OCI-M2 (cell line): Measurements from ENCODE around the gene ADAD2.
"Not testable (repeated sequence)": the region's sequence is repeated elsewhere in the genome, so short reads cannot be mapped to it uniquely, and the experiment has no call there.

ENCODE experiments used
- DNase-seq: peaks from one replicate; lab custom pipeline; 2025; ENCODE audit not compliant: unreplicated experiment; lab: John Stamatoyannopoulos, UW

The ADAD2 gene

GRCh38 chr16:84195201-84196093 lies 4.5 kb downstream of the ADAD2 start:
- no peak for DNase-seq

DNA sequence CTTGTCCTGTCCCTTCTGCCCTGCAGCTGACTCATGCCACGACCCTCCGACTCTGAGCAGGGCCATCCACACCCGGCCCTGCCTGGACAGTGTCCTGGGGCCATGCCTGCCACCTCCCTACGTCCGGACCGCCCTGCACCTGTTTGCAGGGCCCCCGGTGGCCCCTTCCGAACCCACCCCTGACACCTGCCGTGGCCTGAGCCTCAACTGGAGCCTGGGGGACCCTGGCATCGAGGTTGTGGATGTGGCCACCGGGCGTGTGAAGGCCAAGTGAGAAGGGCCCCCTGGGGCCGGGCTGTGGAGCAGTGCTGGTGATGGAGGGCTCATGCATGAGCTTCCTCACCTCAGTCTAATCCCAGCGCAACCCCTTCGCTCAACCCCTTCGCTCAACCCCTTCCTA lies 5.1 kb downstream of the ADAD2 start:
- DNase-seq: no peak

DNA sequence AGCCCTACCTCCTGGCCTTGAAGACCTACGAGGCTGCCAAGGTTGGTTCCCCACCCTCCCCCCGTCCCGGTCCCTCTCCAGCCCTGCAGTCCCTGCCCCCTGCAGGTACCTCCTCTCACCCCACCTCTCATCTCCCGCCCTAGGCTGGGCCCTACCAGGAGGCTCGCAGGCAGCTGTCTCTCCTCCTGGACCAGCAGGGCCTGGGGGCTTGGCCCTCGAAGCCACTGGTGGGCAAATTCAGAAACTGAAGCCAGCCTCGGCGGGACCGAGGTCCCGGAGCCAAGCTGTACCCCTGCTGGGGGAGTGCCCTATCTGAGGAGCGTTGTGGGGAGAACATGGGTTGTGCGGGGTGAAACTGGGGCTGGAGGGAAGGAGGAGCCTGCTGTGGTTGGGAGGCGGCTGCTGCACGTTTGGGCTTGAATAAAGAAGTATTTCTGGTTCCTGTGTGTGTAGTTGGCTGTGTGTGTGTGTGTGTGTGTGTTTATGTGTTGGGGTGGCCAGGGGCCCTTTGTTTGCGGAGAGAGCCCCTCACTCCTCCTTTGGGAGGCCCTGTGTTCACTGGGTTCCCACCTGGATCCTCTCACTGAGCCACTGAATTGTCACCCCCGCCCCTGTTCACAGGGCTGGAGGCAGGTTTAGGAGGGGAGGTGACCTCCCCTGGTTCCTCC lies 5.9 kb downstream of the ADAD2 start:
- DNase-seq: no peak

DNA sequence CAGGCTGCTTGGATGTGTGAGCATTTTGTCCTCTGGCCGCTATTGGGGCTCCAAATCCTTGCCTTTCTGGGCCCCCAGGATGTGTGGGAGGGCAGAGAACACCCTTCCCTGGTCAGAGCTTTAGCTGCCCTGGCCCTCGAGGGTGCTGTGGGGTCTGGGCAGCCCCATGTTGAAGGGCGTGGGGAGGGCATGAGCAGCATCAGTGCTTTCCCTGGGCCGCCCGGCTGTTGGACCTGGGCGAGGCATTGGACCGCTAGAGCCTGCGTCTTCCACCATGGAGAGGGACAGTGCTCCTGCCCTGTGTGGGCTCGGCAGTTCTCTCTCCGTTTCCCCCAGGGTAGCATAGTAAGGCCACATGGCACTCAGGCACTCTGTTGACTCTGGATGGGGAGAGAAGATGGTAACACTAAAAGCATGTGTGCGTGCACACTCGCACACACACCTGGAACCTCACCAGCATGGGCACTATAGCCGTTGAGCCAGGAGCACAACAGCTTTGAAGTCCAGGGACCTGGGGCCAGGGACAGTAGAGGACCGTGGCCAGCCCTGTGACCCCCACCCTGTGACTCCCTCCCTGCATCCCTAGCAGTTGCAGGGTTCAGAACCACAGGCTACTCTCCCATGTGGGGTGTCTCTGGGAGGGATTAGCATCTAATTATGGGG lies 6.6 kb downstream of the ADAD2 start:
- no peak for DNase-seq

GRCh38 chr16:84198401-84198800 lies 7.4 kb downstream of the ADAD2 start:
- no peak for DNase-seq

DNA sequence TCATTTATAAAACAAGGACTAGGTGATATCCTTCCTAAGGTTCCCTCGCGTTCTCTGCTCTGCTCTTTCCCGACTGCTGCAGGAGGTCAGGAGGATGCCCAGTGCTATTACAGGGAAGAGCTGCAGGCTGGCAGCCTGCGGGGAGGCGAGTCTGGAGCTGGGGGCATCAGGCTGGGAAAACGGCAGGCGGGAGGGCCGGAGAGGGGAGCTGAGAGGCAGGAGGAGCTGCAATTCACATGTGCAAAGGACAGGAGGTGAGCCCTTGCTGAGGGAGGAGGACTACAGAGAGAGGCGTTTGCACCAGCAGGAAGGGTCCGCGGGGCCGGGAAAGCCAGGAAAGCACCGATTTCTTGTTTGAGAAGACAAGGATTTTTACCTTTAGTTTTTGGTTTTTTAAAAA lies 8.1 kb downstream of the ADAD2 start:
- DNase-seq: no peak

- no peak for DNase-seq
Observed at GRCh38 chr16:84199861-84200260, 8.9 kb downstream of the ADAD2 start.

DNA sequence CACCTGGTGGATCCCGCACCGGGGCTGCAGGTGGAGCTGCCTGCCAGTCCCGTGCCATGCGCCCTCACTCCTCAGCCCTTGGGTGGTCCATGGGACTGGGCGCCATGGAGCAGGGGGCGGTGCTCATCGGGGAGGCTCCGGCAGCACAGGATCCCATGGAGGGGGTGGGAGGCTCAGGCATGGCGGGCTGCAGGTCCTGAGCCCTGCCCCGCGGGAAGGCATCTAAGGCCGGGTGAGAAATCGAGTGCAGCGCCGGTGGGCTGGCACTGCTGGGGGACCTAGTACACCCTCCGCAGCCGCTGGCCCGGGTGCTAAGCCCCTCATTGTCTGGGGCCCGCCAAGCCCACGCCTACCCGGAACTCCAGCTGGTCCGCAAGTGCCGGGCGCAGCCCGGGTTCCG lies 13.6 kb downstream of the ADAD2 start:
- not testable (repeated sequence) for DNase-seq

DNA sequence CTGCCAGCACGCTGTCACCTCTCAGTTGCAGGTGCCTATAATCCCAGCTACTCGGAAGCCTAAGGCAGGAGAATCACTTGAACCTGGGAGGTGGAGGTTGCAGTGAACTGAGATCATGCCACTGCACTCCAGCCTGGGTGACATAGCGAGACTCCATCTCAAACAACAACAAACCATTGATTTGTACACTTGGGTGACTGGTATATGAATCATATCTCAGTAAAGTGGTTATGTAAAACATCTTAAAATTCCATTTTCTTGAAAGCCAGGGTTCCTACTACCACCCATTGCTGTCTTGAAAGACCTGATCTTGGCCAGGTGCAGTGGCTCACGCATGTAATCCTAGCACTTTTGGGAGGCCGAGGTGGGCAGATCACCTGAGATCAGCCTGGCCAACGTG lies 14.2 kb downstream of the ADAD2 start:
- not testable (repeated sequence) for DNase-seq

DNA sequence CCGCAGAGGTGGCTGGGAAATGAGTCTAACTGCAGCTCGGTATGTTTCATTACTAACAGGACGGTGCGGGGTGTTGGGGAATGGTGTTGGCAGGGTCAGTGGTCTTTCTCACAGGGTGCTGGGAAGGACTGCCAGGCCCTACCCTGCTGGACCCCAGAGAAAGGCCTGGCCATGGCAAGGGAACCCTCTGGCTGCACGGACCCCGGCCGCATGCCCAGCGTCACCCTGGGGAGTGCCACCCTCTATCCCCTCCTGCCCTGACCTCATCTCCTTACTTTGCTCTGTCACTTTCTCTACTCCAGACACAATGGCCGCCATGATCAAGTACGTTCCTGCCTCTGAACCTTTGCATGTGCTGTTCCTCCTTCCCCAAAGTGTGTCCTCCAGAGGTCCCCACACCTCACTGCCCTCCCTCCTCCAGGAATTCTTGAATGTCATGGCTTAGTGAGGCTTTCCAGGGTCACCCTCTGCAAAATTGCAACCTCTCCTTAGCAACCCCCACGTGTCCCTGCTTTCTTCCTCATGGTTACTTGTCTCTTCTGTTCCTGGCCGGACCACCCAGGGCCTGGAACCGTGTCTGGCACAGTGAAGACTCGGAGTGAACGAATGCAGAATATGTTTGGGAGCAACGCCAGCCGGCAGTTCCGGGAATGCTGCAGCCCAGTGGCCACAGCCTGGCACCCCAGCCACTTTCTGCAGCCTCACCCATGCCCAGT lies 15.2 kb downstream of the ADAD2 start:
- no peak for DNase-seq

- no peak for DNase-seq
Observed at GRCh38 chr16:84207251-84207650, 16.3 kb downstream of the ADAD2 start.

DNA sequence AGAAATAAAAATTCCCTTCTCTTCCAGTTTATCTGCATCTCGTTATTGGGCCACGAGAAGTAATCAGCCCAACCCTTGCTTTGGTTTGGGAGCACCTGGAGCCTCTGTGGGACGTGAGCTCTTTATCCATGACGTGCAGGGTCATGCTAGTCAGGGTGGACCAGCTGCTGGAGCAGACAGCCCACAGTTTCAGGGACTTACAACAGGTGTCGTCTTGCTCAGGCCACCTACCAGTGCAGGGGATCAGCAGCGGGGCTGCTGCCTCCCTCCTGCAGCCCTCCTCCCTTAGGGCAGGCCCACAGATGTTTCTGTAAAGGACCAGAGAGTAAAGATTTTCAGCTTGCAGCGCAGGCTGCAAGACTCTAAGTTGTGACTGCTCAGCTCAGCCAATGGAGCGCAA lies 16.9 kb downstream of the ADAD2 start:
- no peak for DNase-seq

DNA sequence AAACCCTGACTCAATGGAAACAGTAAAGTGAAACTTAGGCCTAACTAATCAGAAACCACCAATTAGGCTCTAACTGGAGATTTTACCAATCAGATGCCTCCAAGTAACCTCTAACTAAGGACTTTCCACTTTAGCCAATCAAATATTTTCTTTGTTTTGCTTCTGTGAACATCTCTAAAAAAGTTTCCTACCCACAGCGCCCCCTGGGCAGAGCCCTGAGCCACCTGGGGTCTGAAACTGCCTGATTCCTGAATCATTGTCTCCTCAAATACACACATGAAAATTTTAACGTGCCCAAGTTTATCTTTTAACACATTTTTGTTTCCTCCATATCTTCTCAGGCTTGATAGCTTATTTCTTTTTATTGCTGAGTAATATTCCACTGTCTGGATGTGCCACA lies 19.0 kb downstream of the ADAD2 start:
- no peak for DNase-seq

DNA sequence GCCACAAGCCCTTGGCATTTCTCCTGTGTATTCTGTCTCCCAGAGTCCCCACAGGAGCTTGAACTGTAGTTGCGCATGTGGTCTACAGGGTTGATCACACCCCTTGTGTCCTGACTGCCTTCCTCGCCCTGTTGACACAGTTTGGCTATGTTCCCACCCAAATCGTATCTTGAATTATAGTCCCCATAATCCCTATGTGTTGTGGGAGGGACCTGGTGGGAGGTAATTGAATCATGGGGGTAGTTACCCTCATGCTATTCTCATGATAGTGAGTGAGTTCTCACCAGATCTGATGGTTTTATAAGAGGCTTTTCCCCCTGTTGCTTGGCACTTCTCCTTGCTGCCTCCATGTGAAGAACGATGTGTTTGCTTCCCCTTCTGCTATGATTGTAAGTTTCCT lies 21.2 kb downstream of the ADAD2 start:
- no peak for DNase-seq

GRCh38 chr16:84212631-84213030 lies 21.7 kb downstream of the ADAD2 start:
- DNase-seq: no peak

- no peak for DNase-seq
Observed at GRCh38 chr16:84214451-84215066, 23.6 kb downstream of the ADAD2 start.

- DNase-seq: no peak
Observed at GRCh38 chr16:84215531-84215930, 24.6 kb downstream of the ADAD2 start.

GRCh38 chr16:84216144-84216543 lies 25.2 kb downstream of the ADAD2 start:
- DNase-seq: not testable (repeated sequence)

DNA sequence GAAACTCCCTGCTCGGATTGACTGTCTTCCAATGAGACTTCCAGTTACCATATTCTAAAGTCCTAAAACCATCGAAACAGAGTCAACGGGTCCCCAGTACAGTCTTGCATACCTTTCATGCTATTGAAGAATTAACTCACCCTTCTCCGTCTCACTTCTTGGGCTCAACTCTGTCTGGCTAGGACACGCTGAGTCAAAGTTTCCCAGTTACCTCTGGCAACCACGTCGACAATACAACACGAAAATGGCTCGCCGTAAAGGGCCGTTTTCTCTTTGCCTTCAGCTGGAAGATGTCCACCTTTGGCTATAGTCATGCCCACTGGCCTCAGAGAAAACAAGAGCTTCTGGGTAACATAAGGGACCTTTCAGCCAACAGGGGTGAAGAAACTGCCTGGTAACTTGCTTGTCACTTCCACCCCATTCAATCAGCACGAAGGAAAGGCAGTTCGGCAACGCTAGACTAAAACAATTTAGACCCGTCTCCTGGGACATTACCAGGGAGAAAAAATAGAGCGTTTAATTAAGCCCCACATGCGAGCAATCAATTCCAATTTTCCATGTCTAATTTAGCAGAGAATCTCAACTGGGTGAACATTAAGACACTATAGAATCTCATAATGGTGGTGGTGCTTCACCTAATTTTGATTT lies 27.3 kb downstream of the ADAD2 start:
- DNase-seq: no peak

DNA sequence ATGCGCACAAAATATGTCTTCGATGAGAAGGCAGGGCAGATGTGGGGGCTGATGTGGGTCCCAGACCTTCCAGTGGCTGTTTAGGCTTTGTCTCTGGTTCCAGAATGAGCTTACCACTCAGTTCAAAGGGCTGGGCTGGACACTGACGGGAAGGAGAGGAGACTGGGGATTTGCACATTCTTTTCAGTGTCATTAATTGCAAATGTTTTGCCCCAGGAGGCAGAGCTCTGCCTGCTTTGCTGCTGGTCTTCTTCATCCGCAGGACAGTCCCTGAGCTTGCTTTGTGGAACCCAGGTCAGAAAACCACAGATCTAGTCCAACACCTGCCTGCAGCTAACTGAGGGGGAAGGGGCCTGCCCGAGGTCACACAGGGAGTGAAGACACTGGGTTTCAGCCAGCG lies 28.0 kb downstream of the ADAD2 start:
- DNase-seq: no peak
